Keratinocyte (primary cell): Measurements from ENCODE around the gene FCF1. TPM values are rescaled to one million over a fixed set of nuclear protein-coding genes. Genes with fewer than 3 reads are reported as not detected.

Experiments used
- DNase-seq: peaks from one replicate; pipeline ENCODE4 v3.0.0-alpha.2; 2011; ENCODE audit warnings: low read depth, missing footprints, low spot score
- FAIRE-seq: peaks from 2 replicates; lab custom pipeline; 2011; peaks lifted over from hg19 to GRCh38; lab: Jason Lieb, UNC
- H2AFZ ChIP-seq: 2 replicates; pipeline ENCODE4 v1.6.0; 2012; ENCODE audit warnings: low read length, control low read depth, inconsistent platforms; ENCODE audit not compliant: control insufficient read depth
- H3K27ac ChIP-seq: 2 replicates; pipeline ENCODE4 v1.5.1; 2011; ENCODE audit warnings: low read length; ENCODE audit not compliant: control insufficient read depth, insufficient read depth
- H3K27me3 ChIP-seq: 3 replicates; pipeline ENCODE4 v1.6.0; 2011; ENCODE audit warnings: low read length; ENCODE audit not compliant: control insufficient read depth, insufficient read depth; ENCODE audit errors: extremely low read depth
- H3K36me3 ChIP-seq, 2 experiments: 2 replicates in 1 of 2; 3 replicates in 1 of 2; pipeline ENCODE4 v1.5.1; 2011; ENCODE audit warnings: low read length in 2 of 2, mild to moderate bottlenecking in 1 of 2; ENCODE audit not compliant: control insufficient read depth in 2 of 2, insufficient read depth in 2 of 2; ENCODE audit errors: extremely low read depth in 1 of 2
- H3K4me1 ChIP-seq: 3 replicates; pipeline ENCODE4 v1.5.1; 2011; ENCODE audit warnings: low read length; ENCODE audit not compliant: control insufficient read depth, insufficient read depth; ENCODE audit errors: extremely low read depth
- H3K4me2 ChIP-seq: 3 replicates; pipeline ENCODE4 v1.6.0; 2011; ENCODE audit warnings: low read depth, low read length; ENCODE audit not compliant: control insufficient read depth, insufficient read depth; ENCODE audit errors: extremely low read depth
- H3K4me3 ChIP-seq, 3 experiments: fragments of 200-600 bp in 1 of 3; sonication (generic) in 1 of 3; 2 replicates in 2 of 3; 3 replicates in 1 of 3; pipeline ENCODE4 v1.5.1; 2011 to 2016; ENCODE audit warnings: low read length in 3 of 3, mild to moderate bottlenecking in 3 of 3, control low read depth in 2 of 3, inconsistent platforms in 1 of 3, low read depth in 1 of 3, mixed read lengths in 1 of 3, mixed run types in 1 of 3, moderate library complexity in 1 of 3; ENCODE audit not compliant: control insufficient read depth in 2 of 3, insufficient read depth in 2 of 3; ENCODE audit errors: extremely low read depth in 1 of 3
- H3K79me2 ChIP-seq: 2 replicates; pipeline ENCODE4 v1.6.0; 2012; ENCODE audit warnings: low read length; ENCODE audit not compliant: control insufficient read depth, insufficient read depth
- H3K9ac ChIP-seq: 3 replicates; pipeline ENCODE4 v1.6.0; 2011; ENCODE audit warnings: low read length; ENCODE audit not compliant: control insufficient read depth, insufficient read depth; ENCODE audit errors: extremely low read depth
- H3K9me1 ChIP-seq: 3 replicates; pipeline ENCODE4 v1.6.0; 2011; ENCODE audit warnings: low read length; ENCODE audit not compliant: control insufficient read depth, insufficient read depth; ENCODE audit errors: extremely low read depth
- H3K9me3 ChIP-seq: 2 replicates; pipeline ENCODE4 v1.5.1; 2012; ENCODE audit warnings: low read depth, low read length; ENCODE audit not compliant: control insufficient read depth
- H4K20me1 ChIP-seq: 3 replicates; pipeline ENCODE4 v1.6.0; 2011; ENCODE audit warnings: low read length; ENCODE audit not compliant: control insufficient read depth, insufficient read depth; ENCODE audit errors: extremely low read depth
- EZH2 ChIP-seq: IDR thresholded peaks from one replicate; pipeline ENCODE4 v1.6.1; 2012; ENCODE audit warnings: inconsistent platforms, mild to moderate bottlenecking, low read length, moderate library complexity
- dilution Hi-C: fragments of 300-500 bp; cut with MboI; formaldehyde crosslinking; loops from one replicate; pipeline ENCODE4 v1.7.0; 2020; ENCODE audit warnings: low sequenced_read_pairs; ENCODE audit not compliant: extremely low pct_ligation_motif_present
- polyA plus RNA-seq, 5 experiments: library from polyadenylated mRNA; depleted of rRNA in 3 of 5; stranded (reverse) in 3 of 5; stranded (forward) in 1 of 5; unstranded in 1 of 5; fragments of >200 nt; gene quantifications; 1 replicate in 1 of 5; 2 replicates in 3 of 5; 3 replicates in 1 of 5; pipeline versions ENCODE4 v1.2.1 to v1.2.3, GENCODE V29; 2011 to 2012; ENCODE audit warnings: missing spikeins in 2 of 5, low read depth in 1 of 5, low replicate concordance in 1 of 5
- TF ChIP-seq, protein P1 (sequence below), 3 experiments: IDR thresholded peaks in 1 of 3; conservative IDR thresholded peaks in 1 of 3; optimal IDR thresholded peaks in 1 of 3; 2 replicates in 2 of 3; 3 replicates in 1 of 3; pipeline versions ENCODE3 to v1.5.1; 2011; ENCODE audit warnings: low read length in 3 of 3, mild to moderate bottlenecking in 3 of 3, moderate library complexity in 2 of 3, control low read depth in 1 of 3, inconsistent platforms in 1 of 3; ENCODE audit not compliant: insufficient read depth in 2 of 3; ENCODE audit errors: extremely low read depth in 1 of 3

Gene FCF1
- polyA plus RNA-seq, 1 donor (not counting 4 experiments of a cell fraction or from before 2014, with no cell fraction given): 86.8 TPM

- DNase-seq: no peak
- H3K9ac ChIP-seq: no peak overlapping the region
- no peaks in the 10 kb centered on the region for H4K20me1 ChIP-seq
- no peak overlapping the region for H3K27ac ChIP-seq
- no peaks in the 10 kb centered on the region for H3K27me3 ChIP-seq
- dilution Hi-C loops: no loop called here
- peaks cover 0 to 4% of the 10 kb centered on the region in 2 experiments for H3K36me3 ChIP-seq
- TF ChIP-seq EZH2: no peak
- TF ChIP-seq, protein P1, sequence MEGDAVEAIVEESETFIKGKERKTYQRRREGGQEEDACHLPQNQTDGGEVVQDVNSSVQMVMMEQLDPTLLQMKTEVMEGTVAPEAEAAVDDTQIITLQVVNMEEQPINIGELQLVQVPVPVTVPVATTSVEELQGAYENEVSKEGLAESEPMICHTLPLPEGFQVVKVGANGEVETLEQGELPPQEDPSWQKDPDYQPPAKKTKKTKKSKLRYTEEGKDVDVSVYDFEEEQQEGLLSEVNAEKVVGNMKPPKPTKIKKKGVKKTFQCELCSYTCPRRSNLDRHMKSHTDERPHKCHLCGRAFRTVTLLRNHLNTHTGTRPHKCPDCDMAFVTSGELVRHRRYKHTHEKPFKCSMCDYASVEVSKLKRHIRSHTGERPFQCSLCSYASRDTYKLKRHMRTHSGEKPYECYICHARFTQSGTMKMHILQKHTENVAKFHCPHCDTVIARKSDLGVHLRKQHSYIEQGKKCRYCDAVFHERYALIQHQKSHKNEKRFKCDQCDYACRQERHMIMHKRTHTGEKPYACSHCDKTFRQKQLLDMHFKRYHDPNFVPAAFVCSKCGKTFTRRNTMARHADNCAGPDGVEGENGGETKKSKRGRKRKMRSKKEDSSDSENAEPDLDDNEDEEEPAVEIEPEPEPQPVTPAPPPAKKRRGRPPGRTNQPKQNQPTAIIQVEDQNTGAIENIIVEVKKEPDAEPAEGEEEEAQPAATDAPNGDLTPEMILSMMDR (optimal IDR thresholded peaks at IDR 0.05 in 1 of 3, IDR thresholded peaks at IDR 0.05 in 1 of 3, conservative IDR thresholded peaks at IDR 0.05 in 1 of 3; ENCODE audit: extremely low read depth in 1 of 3, insufficient read depth in 2 of 3, low read length in 3 of 3): no peak
- H2AFZ ChIP-seq: no peak overlapping the region
- no peaks in the 10 kb centered on the region for H3K9me3 ChIP-seq
- H3K4me3 ChIP-seq: no peak overlapping the region
- H3K79me2 ChIP-seq: no peaks in the 10 kb centered on the region
- no peaks in the 10 kb centered on the region for H3K9me1 ChIP-seq
- no peak overlapping the region for H3K4me2 ChIP-seq
- H3K4me1 ChIP-seq: no peaks in the 10 kb centered on the region
- FAIRE-seq: no peak
Measured at GRCh38 chr14:74733221-74733620, 20.3 kb downstream of the FCF1 start.

DNA sequence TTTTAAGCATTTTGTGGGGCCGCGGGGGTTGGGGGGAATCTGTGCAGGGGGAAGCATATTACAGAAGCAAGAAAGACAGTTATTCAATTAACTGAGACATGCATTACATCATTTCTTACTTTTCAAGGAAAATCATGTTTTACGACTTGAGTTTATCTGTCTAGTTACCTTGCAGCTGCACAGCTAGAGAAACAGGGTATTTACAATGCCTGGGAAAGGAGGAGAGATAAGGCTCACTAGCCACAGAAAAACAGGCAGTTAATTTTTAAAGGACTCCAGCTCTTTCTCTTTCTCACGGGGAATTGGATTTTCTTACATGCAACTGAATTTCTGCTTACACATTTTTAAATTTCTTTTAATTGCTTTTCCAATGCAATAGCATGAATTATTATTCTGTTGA lies 22.2 kb downstream of the FCF1 start:
- peaks cover 0 to 4% of the 10 kb centered on the region in 2 experiments for H3K36me3 ChIP-seq
- H3K79me2 ChIP-seq: no peaks in the 10 kb centered on the region
- H3K4me1 ChIP-seq: no peaks in the 10 kb centered on the region
- H3K9ac ChIP-seq: no peak overlapping the region
- H3K9me3 ChIP-seq: no peaks in the 10 kb centered on the region
- no peak overlapping the region for H3K4me2 ChIP-seq
- dilution Hi-C loops: no loop called here
- H2AFZ ChIP-seq: no peak overlapping the region
- H3K27me3 ChIP-seq: no peaks in the 10 kb centered on the region
- no peaks in the 10 kb centered on the region for H4K20me1 ChIP-seq
- TF ChIP-seq, protein P1 (optimal IDR thresholded peaks at IDR 0.05 in 1 of 3, IDR thresholded peaks at IDR 0.05 in 1 of 3, conservative IDR thresholded peaks at IDR 0.05 in 1 of 3; ENCODE audit: extremely low read depth in 1 of 3, insufficient read depth in 2 of 3, low read length in 3 of 3): no peak
- TF ChIP-seq EZH2: no peak
- no peak overlapping the region for H3K4me3 ChIP-seq
- no peak for FAIRE-seq
- H3K27ac ChIP-seq: no peak overlapping the region
- no peak for DNase-seq
- H3K9me1 ChIP-seq: no peaks in the 10 kb centered on the region
